HUES6 (cell line): Measurements from ENCODE around the gene ADARB2.

Source experiments
- H3K27ac ChIP-seq: 2 replicates; pipeline ENCODE4 v1.7.0; 2013; ENCODE audit warnings: low read depth, mild to moderate bottlenecking, low read length, inconsistent platforms
- H3K27me3 ChIP-seq: 2 replicates; pipeline ENCODE4 v1.6.1; 2013; ENCODE audit warnings: low read length; ENCODE audit not compliant: control insufficient read depth, insufficient read depth
- H3K36me3 ChIP-seq: 2 replicates; pipeline ENCODE4 v1.6.1; 2013; ENCODE audit warnings: low read length; ENCODE audit not compliant: control insufficient read depth, insufficient read depth
- H3K4me1 ChIP-seq: 2 replicates; pipeline ENCODE4 v1.6.1; 2013; ENCODE audit warnings: low read length; ENCODE audit not compliant: control insufficient read depth, insufficient read depth
- H3K4me3 ChIP-seq: 2 replicates; pipeline ENCODE4 v1.5.1; 2013; ENCODE audit warnings: low read depth, low read length
- H3K9ac ChIP-seq: one replicate; pipeline ENCODE4 v1.6.1; 2013; ENCODE audit warnings: mild to moderate bottlenecking, low read length
- H3K9me3 ChIP-seq: 2 replicates; pipeline ENCODE4 v1.6.1; 2013; ENCODE audit warnings: low read depth, low read length; ENCODE audit not compliant: control insufficient read depth, insufficient read depth

The ADARB2 gene

GRCh38 chr10:1488970-1489548 lies 248.3 kb downstream of the ADARB2 start:
- 0 out of 2 replicates have a peak, but pooled peaks cover under 1% of the 10 kb centered on the region for H3K4me1 ChIP-seq
- H3K27me3 ChIP-seq = no peaks in the 10 kb centered on the region
- H3K9me3 ChIP-seq = no peaks in the 10 kb centered on the region
- no peak overlapping the region for H3K4me3 ChIP-seq
- no peak overlapping the region for H3K27ac ChIP-seq
- no peaks in the 10 kb centered on the region for H3K36me3 ChIP-seq
- H3K9ac ChIP-seq = no peak overlapping the region

- Histone ChIP-seq H3K27me3 (no peaks in the 10 kb centered on the region), H3K4me3 (no peak overlapping the region), H3K36me3 (no peaks in the 10 kb centered on the region), H3K9me3 (no peaks in the 10 kb centered on the region), H3K4me1 (peaks cover 7% of the 10 kb centered on the region; the same call in 1 of the 2 replicates), H3K27ac (no peak overlapping the region), H3K9ac (no peak overlapping the region)
Observed at GRCh38 chr10:1486841-1487687, 250.3 kb downstream of the ADARB2 start.

GRCh38 chr10:1485357-1485756 lies 252.0 kb downstream of the ADARB2 start:
- Histone ChIP-seq H3K27ac (no peak overlapping the region), H3K27me3 (no peaks in the 10 kb centered on the region), H3K9me3 (no peaks in the 10 kb centered on the region; the same call in 1 of the 2 replicates), H3K4me3 (no peak overlapping the region), H3K36me3 (no peaks in the 10 kb centered on the region), H3K9ac (no peak overlapping the region), H3K4me1 (peaks cover 7% of the 10 kb centered on the region; the same call in 1 of the 2 replicates)

- Histone ChIP-seq H3K36me3 (no peaks in the 10 kb centered on the region), H3K27me3 (no peaks in the 10 kb centered on the region), H3K4me3 (no peak overlapping the region), H3K9ac (no peak overlapping the region), H3K27ac (no peak overlapping the region), H3K9me3 (peaks cover 9% of the 10 kb centered on the region; the same call in 1 of the 2 replicates), H3K4me1 (peaks cover 7% of the 10 kb centered on the region; the same call in 1 of the 2 replicates)
Observed at GRCh38 chr10:1483826-1484225, 253.5 kb downstream of the ADARB2 start.

GRCh38 chr10:1483246-1483645 lies 254.1 kb downstream of the ADARB2 start:
- Histone ChIP-seq H3K9ac (no peak overlapping the region), H3K4me1 (peaks cover 7% of the 10 kb centered on the region; the same call in 1 of the 2 replicates), H3K9me3 (peaks cover 13% of the 10 kb centered on the region), H3K27me3 (no peaks in the 10 kb centered on the region), H3K4me3 (no peak overlapping the region), H3K27ac (no peak overlapping the region), H3K36me3 (no peaks in the 10 kb centered on the region)

- H3K4me3 ChIP-seq = no peak overlapping the region
- H3K27ac ChIP-seq = no peak overlapping the region
- H3K9me3 ChIP-seq = peaks cover 31% of the 10 kb centered on the region
- peaks cover 16% of the 10 kb centered on the region for H3K4me1 ChIP-seq
- H3K27me3 ChIP-seq = peaks cover 8% of the 10 kb centered on the region; the same call in 1 of the 2 replicates
- H3K36me3 ChIP-seq = no peaks in the 10 kb centered on the region
- no peak overlapping the region for H3K9ac ChIP-seq
Observed at GRCh38 chr10:1477578-1477977, 259.7 kb downstream of the ADARB2 start.

- Histone ChIP-seq H3K4me3 (no peak overlapping the region), H3K9ac (no peak overlapping the region), H3K4me1 (peaks cover 16% of the 10 kb centered on the region), H3K27ac (no peak overlapping the region), H3K36me3 (no peaks in the 10 kb centered on the region), H3K9me3 (peaks cover 31% of the 10 kb centered on the region), H3K27me3 (peaks cover 8% of the 10 kb centered on the region; the same call in 1 of the 2 replicates)
Observed at GRCh38 chr10:1476455-1476803, 260.9 kb downstream of the ADARB2 start.

- no peak overlapping the region for H3K9ac ChIP-seq
Observed at GRCh38 chr10:1475771-1476454, 261.4 kb downstream of the ADARB2 start.

GRCh38 chr10:1475098-1475591 lies 262.2 kb downstream of the ADARB2 start:
- Histone ChIP-seq H3K27ac (no peak overlapping the region), H3K4me1 (peaks cover 16% of the 10 kb centered on the region), H3K9me3 (peaks cover 31% of the 10 kb centered on the region), H3K9ac (peak overlapping the region; percentile 20), H3K36me3 (no peaks in the 10 kb centered on the region), H3K4me3 (peak overlapping the region; percentile 23; the same call in 1 of the 2 replicates), H3K27me3 (peaks cover 8% of the 10 kb centered on the region; the same call in 1 of the 2 replicates)

More at GRCh38 chr10:1475771-1476454, 261.4 kb downstream of the ADARB2 start:
- H3K9me3 ChIP-seq = peaks cover 31% of the 10 kb centered on the region
- H3K27me3 ChIP-seq = peaks cover 8% of the 10 kb centered on the region; the same call in 1 of the 2 replicates
- no peak overlapping the region for H3K4me3 ChIP-seq
- H3K4me1 ChIP-seq = peaks cover 16% of the 10 kb centered on the region
- no peaks in the 10 kb centered on the region for H3K36me3 ChIP-seq
- no peak overlapping the region for H3K27ac ChIP-seq

- peaks cover 28% of the 10 kb centered on the region for H3K9me3 ChIP-seq
- peaks cover 8% of the 10 kb centered on the region; the same call in 1 of the 2 replicates for H3K27me3 ChIP-seq
- H3K27ac ChIP-seq = no peak overlapping the region
Observed at GRCh38 chr10:1474376-1475097, 262.8 kb downstream of the ADARB2 start.

More at GRCh38 chr10:1474376-1475097, 262.8 kb downstream of the ADARB2 start:
- peaks cover 16% of the 10 kb centered on the region for H3K4me1 ChIP-seq
- H3K9ac ChIP-seq = no peak overlapping the region
- H3K4me3 ChIP-seq = peak overlapping the region; percentile 23; the same call in 1 of the 2 replicates
- no peaks in the 10 kb centered on the region for H3K36me3 ChIP-seq
